Left kidney (tissue), 2 donors: ENCODE measurements around the gene ACTG1. TPM values are rescaled to one million over a fixed set of nuclear protein-coding genes. Genes with fewer than 3 reads are reported as not detected.

Experiments used
- DNase-seq: peaks from one replicate; pipeline ENCODE4 v3.0.0-alpha.2; 2013
- polyA plus RNA-seq: library from polyadenylated mRNA; unstranded; fragments of 120-200 nt; gene quantifications from one replicate; pipeline ENCODE4 v1.2.1, GENCODE V29; 2013; ENCODE audit not compliant: insufficient read length

Gene ACTG1
- polyA plus RNA-seq, 1 donor: 3,008 TPM

- no peak for DNase-seq
These were observed 3.9 kb downstream of the ACTG1 start for GRCh38 chr17:81508639-81509206.

GRCh38 chr17:81503619-81504018 lies 9.0 kb downstream of the ACTG1 start:
- DNase-seq: no peak

DNA sequence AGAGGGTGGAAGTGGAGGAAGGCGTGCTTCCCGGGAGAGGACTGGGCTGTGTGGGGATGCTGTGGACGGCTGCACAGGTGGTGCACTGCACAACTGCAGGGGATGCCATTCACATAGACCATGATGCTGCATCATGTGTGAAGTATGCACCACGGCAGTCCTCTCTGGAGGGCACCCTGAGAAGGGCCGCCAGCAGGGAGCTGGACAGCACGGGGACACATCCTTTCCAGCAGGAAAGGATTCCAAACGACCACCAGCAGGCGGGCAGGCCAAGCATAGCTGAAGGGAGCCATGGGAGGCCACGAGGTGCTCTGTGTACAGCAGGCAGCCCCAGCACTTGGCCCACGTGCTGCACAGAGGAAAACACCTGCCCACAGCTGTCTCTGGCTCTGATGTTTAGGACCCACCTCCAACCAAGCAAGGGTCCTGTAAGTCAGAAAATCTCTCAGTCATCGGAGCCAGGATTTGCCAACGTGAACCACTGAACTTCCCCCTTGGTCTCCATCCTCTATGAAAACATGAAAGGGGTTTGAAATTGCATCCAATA lies 10.1 kb downstream of the ACTG1 start:
- DNase-seq: no peak

DNA sequence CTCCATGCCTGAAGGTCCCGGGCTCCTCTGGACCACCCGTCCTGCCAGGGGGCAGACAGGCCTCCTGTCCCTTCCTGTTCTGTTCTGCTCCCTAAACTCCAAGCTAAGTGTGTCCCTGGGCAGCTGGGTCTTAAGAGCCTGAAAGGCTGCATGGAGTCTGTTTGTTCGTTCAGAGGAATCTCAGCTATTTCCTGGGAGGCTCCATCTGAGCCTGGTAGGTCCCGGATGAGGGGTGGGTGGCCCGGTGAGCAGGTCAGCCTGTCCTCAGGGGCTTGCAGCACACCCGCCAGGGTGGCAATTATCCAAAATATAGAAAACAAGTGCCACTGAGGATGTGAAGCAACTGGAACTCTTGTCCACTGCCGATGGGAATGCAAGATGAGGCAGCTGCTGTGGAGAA lies 12.6 kb downstream of the ACTG1 start:
- no peak for DNase-seq

DNA sequence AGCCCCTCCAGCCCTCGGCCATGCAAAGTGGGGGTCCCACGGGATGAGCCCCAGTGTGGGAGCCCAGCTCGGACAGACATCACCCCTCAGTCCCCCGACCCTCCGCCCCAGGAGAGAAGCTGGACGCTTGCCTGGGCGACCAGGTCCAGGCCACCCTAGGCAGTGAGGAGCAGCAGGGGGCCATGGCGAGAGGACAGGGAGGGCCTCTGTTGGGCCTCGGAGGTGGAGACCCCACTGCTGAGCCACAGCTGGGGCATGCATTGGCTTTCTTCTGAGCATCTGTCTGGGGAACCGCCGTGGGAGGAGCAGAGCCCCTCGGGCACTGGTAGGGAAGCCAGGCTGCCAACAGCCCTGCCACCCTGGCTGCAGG lies 13.0 kb downstream of the ACTG1 start:
- DNase-seq: no peak

GRCh38 chr17:81498953-81499600 lies 13.5 kb downstream of the ACTG1 start:
- DNase-seq: no peak

DNA sequence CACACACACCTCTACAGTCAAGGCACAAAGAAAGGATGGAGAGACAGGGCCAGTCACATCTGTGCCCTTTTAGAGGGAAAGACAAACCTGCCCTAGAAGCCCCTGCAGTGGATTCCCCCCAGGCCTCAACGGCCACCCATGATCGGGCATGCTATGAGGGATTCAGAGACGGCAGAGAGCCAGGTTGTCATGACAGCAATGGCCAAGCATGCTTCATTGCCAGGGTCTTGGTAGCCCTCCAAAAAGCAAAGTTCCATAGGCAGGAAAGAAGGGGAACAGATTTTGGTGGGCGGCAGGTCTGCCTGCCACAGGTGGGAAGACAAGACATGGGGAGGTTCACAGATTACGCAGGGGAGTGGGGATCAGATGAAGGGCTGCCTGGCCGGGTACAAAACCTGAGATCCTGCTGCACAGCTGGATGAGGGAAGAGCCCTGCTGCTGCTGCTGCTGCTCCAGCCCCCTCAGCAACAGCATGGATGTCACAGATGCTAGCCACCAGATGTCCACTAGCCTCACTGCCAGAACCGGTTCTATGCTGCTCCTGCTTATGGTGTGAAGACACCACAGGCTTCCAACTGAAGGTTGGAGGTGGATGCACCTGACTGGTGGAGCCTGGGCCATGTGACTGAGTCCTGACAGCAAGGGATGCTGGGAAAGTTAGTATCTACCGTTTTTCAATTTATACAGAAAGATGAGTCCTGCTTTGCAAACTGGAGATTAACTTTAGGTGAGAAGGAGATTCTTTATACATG lies 17.8 kb downstream of the ACTG1 start:
- no peak for DNase-seq

- no peak for DNase-seq
These were observed 19.2 kb downstream of the ACTG1 start for GRCh38 chr17:81493198-81494038.

GRCh38 chr17:81492706-81493105 lies 19.9 kb downstream of the ACTG1 start:
- no peak for DNase-seq

DNA sequence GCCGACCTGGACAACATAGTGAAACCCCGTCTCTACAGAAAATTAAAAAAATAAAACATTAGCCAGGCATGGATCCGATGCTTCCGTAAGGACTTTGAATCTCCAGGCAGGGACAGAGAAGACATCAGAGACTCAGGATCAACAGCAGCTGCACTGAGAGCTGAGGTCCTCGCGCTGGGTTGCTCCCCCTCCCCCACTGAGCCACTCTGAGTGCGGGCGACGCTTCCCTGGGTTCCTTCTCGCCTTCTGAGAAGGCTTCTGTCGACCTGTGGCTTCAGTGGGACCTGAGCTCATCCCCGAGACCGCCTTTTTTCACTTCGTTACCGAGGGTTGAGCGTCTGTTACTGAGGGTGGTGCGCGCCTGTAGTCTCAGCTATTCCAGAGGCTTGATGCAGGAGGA lies 20.4 kb downstream of the ACTG1 start:
- no peak for DNase-seq

- no peak for DNase-seq
These were observed 20.8 kb downstream of the ACTG1 start for GRCh38 chr17:81491761-81492160.

DNA sequence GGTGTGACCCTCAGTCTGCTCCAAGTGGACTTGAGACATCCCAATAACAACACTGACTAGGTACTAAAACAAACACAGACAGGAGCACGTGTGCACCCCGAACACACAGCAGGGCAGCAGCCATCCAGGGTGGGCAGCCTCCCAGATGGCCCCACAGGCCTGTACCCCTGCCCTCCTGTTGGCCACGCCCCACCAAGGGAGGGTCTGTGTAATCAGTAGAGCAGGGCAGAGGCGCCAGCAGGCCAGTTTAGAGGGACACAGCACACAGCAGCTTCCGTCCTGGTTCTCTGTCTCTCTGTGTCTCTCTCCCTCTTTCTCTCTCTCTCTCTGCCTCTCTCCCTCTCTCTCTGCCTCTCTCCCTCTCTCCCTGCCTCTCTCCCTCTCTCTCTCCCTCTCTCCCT lies 21.4 kb downstream of the ACTG1 start:
- DNase-seq: no peak

- DNase-seq: no peak
These were observed 22.3 kb downstream of the ACTG1 start for GRCh38 chr17:81489998-81490992.

DNA sequence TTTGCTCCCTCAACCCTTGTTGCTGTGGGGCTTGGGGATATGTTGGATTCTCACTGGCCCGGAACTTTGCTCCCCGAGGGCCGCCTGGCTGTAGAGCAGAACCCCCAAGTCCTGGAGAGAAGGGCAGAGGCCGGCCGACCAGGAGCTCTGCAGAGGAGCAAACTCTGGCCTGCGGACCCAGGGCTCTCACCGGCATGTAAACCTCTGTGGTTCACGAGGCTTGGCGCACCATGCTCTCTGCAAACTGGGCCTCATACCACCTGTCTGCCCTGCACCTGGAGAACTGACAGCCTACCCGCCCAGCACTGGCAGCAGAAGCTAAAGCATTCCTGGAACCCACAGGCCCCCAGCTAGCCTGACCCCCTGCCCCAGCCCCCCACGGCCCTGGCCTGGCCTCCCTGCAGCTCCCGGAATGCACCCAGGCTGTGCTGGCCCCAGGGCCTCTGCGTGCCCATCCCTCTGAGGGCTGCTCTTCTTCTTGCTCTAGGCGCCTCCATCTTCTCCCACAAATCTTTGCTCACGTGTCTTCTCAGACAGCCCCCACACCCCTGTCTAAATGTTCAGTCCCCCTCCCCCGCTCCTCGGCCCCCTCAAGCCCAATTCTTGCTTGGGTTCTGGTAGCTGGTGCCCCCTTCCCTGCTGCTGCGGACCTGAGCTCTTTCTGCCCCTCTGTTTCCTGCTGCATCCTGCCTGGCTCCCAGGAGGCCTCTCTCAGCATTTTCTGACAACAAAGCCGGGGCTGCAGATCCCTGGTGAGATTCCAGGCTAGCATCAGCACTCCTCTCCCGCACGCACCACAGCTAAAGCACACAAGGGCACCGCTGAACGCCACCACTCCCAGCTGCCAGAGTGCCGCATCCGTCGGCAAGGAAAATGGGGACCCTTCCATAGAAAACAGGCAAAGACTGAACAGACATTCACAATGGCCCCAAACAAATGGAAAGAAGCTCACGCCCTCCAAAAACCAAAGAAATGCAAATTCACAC lies 23.3 kb downstream of the ACTG1 start:
- DNase-seq: no peak

DNA sequence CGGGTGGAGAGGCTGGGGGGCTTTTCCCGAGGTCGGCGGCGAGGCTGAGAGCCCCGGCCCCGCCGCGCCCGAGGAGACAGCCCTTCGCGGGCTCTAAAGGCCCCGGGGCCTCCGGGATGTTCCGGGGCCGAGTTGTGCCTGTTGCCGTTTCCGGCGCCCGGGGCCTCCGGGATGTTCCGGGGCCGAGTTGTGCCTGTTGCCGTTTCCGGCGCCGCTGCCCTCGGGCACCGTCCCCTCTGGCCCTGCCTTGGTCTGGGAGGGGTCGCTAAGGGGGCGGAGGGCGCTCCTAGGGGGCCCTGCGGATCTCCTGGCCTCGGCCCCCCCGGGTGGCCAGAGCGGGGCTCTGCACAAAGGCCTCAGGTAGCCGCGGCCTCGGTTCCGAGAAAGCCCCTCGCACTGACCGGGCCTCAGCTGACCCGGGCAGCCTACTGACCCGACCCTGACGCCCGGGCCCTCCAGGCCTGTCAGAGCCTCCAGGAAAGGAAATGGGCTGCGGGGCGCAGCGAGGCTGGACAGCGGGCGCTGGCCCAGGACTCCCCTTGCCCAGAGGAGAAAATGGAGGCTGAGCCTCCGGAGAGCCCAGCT lies 24.2 kb downstream of the ACTG1 start:
- no peak for DNase-seq

- peak; percentile 76 for DNase-seq
These were observed 24.9 kb downstream of the ACTG1 start for GRCh38 chr17:81487487-81488275.

- no peak for DNase-seq
These were observed 25.5 kb downstream of the ACTG1 start for GRCh38 chr17:81487089-81487486.

GRCh38 chr17:81486199-81486810 lies 26.3 kb downstream of the ACTG1 start:
- DNase-seq: no peak
